ENCODE data around the gene RCE1.

DNA sequence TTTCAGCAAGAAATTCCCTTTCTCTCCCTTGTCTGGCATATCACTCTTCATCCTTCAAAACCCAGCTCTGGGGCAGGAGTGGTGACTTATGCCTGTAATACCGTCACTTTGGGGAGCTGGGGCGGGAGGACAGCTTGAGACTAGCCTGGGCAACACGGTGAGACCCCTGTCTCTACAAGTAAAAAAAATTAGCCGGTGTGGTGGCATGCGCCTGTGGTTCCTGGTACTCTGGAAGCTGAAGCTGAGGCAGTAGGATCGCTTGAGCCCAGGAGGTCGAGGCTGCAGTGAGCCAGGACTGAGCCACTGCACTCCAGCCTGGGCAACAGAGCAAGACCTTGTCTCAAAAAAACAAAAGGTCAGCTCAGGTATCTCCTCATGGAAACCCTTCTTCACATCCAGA lies 1.4 kb upstream of the RCE1 start:
- TF ChIP-seq, protein P1, sequence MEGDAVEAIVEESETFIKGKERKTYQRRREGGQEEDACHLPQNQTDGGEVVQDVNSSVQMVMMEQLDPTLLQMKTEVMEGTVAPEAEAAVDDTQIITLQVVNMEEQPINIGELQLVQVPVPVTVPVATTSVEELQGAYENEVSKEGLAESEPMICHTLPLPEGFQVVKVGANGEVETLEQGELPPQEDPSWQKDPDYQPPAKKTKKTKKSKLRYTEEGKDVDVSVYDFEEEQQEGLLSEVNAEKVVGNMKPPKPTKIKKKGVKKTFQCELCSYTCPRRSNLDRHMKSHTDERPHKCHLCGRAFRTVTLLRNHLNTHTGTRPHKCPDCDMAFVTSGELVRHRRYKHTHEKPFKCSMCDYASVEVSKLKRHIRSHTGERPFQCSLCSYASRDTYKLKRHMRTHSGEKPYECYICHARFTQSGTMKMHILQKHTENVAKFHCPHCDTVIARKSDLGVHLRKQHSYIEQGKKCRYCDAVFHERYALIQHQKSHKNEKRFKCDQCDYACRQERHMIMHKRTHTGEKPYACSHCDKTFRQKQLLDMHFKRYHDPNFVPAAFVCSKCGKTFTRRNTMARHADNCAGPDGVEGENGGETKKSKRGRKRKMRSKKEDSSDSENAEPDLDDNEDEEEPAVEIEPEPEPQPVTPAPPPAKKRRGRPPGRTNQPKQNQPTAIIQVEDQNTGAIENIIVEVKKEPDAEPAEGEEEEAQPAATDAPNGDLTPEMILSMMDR (conservative IDR thresholded peaks at IDR 0.05; ENCODE audit: low read depth, low read length), result no peak
- TF ChIP-seq EZH2 (IDR thresholded peaks at IDR 0.05; ENCODE audit: borderline replicate concordance, low read depth, low read length, poor library complexity, severe bottlenecking), result no peak

All from A673 (cell line).